Stomach (tissue), 4 donors: Measurements from ENCODE around the gene MAGEB1.

ENCODE experiments used
- EP300 ChIP-seq: sonication (generic); formaldehyde crosslinking; IDR thresholded peaks from one replicate; pipeline ENCODE4 v1.6.1; 2017; ENCODE audit warnings: antibody characterized with exemption
- POLR2A ChIP-seq, 4 donors: fragments of 450-650 bp; IDR thresholded peaks; one replicate each; pipeline ENCODE4 v1.6.1; 2016; ENCODE audit warnings: antibody characterized with exemption in 4 of 4, control low read depth in 2 of 4, mild to moderate bottlenecking in 1 of 4, moderate library complexity in 1 of 4
- POLR2AphosphoS5 ChIP-seq, 3 donors: sonication (generic); formaldehyde crosslinking; IDR thresholded peaks; one replicate each; pipeline ENCODE4 v1.6.1; 2016; ENCODE audit warnings: antibody characterized with exemption in 3 of 3
- TF ChIP-seq, protein P1 (sequence below), 7 experiments: fragments of 450-650 bp in 4 of 7; fragments of 200-600 bp in 3 of 7; sonication (generic) in 3 of 7; IDR thresholded peaks; one replicate each; pipeline ENCODE4 v1.5.1; 2016 to 2019; ENCODE audit warnings: antibody characterized with exemption in 7 of 7, control low read depth in 2 of 7, mild to moderate bottlenecking in 1 of 7

DNA sequence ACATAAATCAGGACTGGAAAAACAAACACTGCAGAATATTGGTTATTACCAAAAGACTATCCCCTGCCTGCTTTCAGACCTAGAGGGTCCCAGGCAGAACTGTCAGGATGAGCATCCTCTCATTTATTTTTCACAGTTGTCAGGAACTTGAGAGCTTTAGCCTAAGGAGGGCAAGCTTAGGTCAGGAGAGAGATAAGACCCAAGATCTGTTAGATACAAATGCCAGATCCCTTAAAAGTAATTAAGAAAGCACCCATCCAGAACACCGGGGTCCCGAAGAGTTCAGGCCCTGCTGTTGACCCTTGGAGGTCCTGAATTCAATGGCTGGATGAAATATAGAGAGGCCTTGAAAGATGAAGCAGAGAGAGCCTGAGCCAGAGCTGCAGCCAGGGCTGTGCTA is 22.4 kb upstream of the MAGEB1 start:
- TF ChIP-seq, protein P1, sequence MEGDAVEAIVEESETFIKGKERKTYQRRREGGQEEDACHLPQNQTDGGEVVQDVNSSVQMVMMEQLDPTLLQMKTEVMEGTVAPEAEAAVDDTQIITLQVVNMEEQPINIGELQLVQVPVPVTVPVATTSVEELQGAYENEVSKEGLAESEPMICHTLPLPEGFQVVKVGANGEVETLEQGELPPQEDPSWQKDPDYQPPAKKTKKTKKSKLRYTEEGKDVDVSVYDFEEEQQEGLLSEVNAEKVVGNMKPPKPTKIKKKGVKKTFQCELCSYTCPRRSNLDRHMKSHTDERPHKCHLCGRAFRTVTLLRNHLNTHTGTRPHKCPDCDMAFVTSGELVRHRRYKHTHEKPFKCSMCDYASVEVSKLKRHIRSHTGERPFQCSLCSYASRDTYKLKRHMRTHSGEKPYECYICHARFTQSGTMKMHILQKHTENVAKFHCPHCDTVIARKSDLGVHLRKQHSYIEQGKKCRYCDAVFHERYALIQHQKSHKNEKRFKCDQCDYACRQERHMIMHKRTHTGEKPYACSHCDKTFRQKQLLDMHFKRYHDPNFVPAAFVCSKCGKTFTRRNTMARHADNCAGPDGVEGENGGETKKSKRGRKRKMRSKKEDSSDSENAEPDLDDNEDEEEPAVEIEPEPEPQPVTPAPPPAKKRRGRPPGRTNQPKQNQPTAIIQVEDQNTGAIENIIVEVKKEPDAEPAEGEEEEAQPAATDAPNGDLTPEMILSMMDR (IDR thresholded peaks at IDR 0.05), result no peak
- TF ChIP-seq EP300, result no peak
- TF ChIP-seq POLR2A (IDR thresholded peaks at IDR 0.05), result no peak
- no peak for TF ChIP-seq POLR2AphosphoS5 (IDR thresholded peaks at IDR 0.05)
